HG03354 (cell line): ENCODE data around the gene COL6A5.
"Not testable (repeated sequence)": the region's sequence is repeated elsewhere in the genome, so short reads cannot be mapped to it uniquely, and the experiment has no call there.

Experiments used
- ATAC-seq: cut with Tn5 transposase; IDR thresholded peaks from one replicate; pipeline ENCODE4 v1.9.1; 2021; ENCODE audit warnings: mild to moderate bottlenecking; ENCODE audit not compliant: unreplicated experiment, poor library complexity, severe bottlenecking

The COL6A5 gene

DNA sequence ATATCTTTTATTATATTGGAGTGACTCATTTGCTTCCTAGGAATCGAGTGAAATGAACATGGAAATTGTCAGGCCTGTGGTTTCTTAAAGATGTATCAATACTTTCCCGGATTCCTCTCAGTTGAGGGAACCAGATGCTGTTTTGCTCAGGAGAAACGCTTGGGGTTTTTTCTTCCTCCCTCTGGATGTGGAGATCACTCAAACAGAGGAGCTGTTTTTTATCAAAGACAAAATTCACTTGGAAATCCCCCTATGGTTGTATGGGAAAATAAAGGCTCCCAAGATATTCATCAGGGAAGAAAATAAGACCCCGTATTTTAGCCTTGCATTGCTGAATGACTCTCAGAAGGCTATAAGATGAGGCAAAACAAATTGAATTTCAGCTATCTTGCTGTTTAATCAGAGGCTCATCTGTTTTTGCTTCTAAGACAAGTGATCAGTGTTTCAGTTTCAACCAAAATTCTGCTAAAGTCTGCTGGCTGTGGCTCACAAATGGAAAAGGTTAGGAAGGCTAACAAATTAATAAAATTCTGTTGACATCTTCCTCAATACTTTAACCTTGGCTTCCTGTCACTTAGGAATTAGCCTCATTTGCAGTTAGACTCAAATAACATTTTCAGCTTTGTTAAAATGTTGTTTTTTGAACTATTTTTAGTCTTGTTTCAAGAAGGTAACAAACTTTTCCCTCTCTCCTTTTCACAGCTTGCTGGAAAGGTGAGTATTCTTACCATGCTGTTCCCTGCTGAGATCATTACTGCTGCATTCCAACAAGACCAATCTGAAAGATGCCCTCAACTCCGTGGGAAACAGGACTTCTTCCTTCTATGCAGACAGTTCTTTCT is 83.6 kb downstream of the COL6A5 start:
- ATAC-seq: no peak

DNA sequence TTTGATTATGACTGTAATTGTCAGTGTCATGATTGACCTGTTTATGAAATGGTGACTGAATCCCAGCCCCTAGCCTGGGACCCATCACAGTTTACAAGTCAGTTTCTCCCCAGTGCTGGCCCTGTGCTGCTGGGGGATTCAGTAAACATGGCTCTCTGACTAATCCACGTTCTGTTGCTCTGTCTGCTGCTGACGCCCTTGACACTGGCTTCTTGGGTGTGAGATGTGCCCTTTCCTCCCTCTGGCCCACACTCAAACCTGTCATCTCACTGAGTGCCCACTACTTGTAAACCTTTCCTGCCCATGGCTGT is 84.2 kb downstream of the COL6A5 start:
- ATAC-seq: no peak

DNA sequence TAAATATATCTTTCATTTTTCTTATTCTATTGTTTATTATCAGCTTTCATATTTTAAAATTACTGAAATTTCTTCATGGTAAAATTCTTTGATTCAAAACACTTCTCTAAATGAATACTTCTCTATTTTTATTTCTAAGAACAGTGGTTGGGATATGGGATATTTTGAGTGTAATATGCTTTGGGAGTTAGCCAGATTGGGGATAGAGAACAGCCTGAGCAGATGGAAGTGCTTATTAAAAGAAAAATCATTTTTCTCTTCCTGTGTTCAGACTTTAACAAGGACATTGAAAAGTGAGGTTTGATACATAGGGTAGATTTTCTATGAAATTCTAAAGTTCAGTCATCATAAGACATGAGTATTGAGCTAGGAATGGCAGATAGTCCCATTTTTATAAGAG is 84.8 kb downstream of the COL6A5 start:
- no peak for ATAC-seq

DNA sequence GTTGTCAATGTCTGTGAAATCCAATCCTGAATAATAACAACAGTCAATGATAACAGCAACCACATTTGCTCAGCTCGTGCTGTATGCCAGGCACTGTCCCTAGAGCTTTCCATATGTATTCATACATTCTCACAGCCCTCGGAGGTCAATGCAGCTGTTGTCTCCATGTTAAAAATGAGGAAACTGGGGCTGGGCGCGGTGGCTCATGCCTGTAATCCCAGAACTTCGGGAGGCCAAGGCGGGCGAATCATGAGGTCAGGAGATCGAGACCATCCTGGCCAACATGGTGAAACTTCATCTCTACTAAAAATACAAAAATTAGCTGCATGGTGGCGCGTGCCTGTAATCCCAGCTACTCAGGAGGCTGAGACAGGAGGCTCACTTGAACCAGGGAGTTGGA is 86.6 kb downstream of the COL6A5 start:
- ATAC-seq: not testable (repeated sequence)

DNA sequence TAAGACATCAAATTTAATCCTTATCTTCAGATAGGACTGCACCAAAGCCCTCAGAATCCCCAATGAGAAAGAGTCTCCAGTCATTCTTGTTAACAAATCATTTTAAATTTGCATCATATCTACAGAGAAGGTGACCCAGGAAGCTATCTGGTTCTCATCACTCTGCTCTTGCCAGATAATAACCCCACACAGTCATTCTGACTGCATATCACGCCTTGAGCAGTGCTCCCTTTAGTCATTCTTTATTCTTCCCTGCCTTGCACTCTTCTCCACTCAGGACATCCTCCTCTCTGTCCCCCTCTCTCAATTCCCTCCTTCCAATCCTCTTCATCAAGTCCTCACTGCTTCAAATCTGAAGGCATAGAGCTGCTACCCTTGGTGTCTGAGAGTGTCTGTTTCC is 87.8 kb downstream of the COL6A5 start:
- no peak for ATAC-seq

DNA sequence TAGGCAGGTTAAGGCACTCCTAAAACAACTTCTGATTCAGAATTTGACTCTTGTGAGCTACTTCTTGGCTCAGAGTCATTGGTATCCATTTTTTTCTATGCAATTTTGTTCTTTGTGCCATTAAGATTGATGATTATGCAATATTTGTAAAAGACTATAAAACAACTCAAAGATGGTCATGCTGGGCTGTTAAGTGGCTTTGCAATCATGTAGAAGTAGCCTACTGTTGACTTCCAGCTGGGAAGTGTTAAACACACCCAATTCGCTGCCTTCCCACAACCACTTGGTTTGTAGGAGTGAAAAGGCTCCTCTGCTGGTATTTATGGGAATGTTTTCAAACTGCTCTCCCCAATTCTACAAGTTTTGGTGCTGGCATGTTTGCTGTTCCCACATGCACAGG is 96.8 kb downstream of the COL6A5 start:
- no peak for ATAC-seq

DNA sequence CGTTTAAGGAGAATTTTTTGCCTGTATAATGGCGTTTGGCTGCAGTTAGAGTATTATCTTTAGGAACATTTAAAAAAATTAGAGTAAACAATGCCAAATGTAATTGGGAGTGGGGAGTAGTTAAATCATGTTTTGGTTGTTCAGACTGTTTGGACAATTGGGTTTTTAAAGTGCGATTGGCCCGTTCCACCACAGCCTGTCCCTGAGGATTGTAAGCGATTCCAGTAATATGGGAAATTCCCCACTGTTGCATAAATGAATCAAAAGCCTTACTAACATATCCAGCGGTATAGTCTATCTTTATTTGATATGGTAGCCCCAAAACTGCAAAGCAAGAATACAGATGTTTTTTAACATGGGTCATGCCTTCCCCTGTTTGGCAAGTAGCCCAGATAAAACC is 101.4 kb downstream of the COL6A5 start:
- not testable (repeated sequence) for ATAC-seq

DNA sequence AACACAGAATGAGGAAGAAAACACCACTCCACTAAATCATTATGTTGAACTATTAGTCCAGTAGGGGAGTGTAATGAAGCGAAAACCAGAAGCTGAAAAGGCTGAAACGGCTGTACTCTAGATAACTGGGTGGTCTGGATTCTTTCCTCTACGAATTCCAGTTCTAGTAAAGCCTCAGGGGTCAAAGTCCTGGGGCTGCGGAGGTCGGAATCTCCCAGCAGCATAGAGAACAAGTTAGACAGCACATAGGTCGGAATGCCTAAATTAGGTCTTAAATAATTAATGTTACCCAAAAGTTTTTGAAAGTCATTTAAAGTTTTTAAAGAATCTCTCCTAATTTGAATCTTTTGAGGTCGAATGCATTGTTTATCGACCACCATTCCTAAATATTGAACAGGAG is 102.7 kb downstream of the COL6A5 start:
- not testable (repeated sequence) for ATAC-seq

DNA sequence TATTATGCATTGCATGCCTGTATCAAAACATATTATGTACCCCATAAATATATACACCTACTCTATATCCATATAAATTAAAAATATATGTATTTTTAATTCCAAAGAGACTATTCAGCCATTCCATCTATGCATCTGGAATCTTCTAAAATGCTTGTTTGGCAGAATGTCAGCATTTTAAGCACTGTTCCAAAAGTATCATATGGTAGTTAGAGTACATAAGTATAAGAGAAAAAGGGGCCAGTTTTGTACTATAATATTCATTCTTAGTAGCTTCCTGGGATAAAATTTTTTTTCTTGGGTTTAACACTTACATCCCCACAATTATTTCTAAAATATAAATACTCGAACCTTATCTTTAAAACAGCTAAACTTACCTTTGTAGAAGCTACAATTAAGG is 111.1 kb downstream of the COL6A5 start:
- ATAC-seq: no peak

DNA sequence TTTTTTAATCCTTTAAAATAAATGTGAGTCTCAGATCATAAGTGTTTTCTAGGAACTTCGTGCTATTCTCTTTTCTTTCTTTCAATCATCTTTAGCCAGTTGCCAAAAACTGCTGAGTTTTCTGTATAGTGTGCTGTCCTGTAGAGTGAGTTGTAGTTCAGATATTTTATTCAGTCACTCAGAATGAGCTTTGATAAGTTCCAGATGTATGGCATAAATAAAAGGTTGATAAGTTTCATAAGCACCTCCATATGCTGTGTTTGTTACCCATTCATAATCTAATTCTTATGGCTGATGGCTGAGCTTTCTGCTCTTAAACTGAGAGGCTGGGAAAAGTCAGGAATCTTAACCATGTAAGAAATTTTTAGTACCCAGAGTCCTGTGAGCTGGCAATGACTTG is 112.2 kb downstream of the COL6A5 start:
- no peak for ATAC-seq

DNA sequence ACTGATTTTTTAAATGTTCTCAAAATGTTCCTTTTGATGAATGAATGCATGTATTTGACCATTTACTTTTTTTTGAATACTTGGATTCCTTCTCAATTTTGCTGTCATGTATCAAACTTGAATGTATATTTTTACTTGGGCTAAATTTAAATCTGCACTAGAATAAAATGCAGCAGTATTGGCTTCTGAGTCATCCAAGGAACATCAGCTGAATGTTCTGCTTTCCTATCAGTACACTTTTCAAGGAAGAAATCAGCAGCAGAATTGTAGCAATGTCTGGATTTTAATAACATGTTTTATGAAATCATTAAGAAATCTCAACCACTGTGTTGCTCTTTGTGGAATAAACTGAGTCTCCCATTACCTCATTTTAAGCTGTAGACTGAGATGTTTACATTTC is 114.5 kb downstream of the COL6A5 start:
- ATAC-seq: no peak

DNA sequence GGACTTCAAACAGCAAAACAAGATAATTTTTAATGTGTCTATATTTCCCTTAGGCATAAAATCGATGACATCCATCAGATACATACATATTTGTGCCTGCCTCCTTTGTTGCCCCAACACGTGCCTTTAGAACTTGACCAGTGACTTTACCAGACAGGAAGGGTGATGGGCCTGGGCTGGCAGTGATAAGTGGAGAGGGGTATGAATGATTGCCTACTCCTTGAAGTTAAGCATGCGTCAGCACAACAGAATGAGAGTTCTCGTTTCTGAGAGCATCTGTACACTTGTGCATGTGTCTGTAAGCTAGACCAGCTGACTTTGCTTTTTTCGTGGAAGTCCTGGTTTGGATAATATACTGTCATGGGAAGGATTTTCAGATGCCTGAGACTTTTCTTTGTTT is 116.6 kb downstream of the COL6A5 start:
- ATAC-seq: no peak

DNA sequence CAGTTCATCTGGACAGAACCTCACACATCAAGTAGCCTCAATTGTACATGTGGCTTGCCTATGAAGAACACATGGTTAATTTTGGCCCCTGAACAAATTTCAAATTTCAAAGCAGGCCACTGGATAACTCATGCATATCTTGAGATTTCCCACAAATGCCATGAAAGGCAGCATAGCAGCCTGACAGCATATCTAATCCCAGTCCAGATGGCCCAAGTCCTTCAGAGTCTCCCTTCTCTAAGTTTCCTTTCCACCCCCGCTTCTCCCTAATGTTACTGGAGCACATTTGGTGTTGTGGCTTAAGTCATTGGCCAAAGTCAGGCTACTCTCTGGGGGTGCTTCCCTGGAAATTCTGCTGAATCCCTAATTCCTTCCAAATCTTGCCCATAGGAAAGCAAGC is 117.7 kb downstream of the COL6A5 start:
- no peak for ATAC-seq

DNA sequence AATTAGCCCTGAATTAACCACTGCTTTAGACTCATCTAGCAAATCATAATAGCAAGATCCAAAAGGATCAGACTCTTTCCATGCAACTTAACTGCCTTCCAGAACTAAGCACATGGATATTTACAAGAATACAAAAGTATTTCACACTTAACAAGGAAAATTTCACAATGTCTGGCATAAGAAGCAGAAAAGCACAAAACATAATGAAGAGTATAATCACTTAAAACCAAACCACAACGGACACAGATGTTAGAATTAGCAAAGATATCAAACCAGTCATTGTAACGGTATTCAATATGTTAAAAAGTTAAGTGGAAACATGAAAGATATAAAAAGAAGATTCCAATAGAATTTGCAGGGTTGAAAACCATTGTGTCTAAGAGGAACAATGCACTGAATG is 120.0 kb downstream of the COL6A5 start:
- no peak for ATAC-seq

DNA sequence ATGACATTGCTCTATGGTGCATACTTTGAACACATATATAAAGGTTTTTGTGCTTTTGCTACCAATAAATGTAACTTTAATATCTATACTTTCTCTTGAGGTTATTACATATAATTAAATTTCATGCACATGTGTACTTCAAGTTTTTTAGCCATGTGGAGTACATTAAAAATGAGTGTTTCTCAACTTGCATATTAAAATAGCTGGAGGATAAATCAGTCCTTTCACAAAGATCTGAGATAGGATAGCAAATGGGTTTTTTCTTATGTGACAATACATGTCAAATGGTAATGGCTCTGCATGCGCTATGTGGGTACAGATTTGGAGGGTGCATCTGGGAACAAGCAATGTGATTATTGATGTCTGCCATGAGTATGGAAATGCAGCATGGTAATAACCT is 122.8 kb downstream of the COL6A5 start:
- no peak for ATAC-seq

DNA sequence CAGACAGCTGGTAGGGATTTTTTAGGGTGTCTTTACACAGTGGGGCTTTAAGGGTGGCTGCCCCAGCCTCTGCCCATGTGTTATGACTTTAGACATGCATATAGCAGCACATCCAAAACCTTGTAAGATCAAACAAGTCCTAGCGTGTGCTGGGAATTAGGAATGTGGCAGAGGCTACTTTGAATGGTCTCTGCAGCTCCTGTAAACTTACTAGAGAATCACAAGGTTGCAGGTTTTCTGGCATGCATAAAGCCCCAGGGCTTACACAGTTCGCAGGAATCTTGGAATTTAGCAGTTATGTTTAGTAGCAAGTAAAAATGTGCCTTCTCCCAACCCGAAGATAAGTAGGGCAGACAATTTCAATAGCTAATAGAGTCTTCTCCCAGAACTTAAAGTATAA is 124.7 kb downstream of the COL6A5 start:
- ATAC-seq: no peak

DNA sequence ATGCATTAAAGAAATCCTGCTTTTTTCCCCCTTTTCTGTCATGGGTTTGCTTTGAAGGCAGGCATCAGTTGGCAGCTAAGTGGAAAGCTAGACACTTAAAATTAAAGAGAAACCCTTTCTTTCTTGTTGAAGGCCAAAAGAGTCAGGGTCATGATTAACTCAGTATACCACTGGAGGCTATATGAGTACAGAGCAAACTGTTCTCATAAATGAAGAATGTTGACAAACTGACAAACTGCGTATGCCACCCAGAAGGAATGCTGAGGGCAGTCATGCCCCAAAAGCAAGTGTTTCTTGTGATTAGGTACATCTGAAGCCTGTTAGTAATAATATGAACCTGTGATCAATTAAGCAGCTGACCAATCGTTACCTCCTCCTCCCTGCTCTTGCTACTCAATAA is 127.9 kb downstream of the COL6A5 start:
- ATAC-seq: no peak

DNA sequence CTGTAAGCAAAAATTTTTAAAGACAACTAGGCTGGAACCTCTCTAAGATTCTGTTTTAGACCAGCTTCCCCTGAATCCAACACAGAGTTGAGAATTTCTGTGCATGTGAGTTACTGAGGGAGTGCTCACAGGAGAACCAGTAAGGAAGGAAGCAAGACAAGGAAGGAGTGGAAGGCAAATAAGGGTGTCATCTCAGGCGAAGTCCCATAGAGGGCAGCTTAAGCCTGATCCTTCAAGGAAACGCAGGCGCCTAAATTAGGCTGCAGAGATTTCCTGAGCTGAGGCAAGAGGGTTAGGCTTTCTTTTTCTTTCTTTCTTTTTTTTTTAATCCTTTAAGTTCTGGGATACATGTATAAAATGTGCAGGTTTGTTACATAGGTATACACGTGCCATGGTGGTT is 135.3 kb downstream of the COL6A5 start:
- ATAC-seq: no peak

DNA sequence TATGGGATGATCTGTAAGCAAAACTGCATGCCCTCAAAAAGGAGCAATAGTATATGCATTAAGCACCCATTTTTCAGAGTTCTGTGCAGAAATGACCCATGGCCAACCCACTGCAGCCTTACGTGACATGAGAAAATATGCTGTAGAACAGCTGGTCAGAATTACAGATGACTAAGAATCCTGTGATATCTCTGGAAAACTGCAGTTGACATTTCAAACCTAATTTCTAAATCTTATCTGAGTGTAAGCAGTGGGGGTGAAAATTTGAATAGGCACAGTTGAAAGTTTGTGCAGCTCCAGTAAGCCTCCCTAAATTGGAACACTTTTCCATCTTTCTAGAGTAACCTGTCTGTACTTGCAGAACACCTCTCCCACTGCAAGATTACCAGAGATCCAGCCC is 142.8 kb downstream of the COL6A5 start:
- ATAC-seq: no peak

DNA sequence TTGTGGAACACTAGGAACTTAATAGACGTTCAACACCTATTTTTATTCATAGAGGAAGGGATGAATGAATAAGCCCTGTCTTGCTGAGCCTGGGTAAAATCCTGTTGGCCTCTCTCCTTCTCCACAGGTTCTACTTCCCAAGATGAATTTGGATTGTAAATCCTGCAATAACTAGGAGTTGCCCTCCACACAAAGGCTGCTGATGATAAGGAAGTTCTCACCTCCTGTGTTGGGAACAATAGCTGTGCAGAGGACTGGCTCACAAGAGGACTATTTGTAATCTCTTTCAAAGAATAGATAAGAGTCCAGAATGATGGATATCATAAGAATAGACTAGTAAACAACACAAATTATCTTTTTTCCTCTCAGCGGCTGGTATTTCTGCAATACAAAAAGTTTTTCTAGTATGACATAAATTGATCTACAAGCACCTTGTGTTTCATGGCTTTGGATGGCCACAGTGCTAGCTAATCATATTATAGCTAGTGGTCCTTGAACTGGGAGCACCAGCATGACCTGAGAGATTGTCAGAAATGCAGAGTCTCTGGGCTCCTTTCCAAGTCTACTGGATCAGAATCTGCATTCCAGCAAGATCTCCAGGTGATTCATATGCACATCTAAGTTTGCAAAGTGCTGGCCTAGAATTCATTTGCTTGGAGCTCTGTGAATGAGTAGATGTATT is 143.4 kb downstream of the COL6A5 start:
- no peak for ATAC-seq

DNA sequence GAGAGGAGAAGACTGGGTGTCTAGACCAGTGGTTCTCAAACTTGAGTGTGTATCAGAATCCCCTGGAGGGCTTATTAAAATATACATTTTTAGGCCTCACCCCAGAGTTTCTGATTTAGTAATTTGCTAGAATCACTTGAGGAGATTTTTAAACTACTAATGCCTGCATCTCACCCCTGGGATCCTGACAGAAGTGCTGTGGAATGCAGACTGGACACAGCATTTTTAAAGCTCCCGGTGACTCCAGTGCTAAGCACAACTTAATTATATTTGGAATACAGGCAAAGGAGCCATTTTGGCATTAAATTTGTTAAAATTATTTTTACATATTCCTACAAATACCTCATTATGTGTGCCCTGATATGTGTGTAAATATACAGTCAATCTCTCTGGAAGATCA is 144.8 kb downstream of the COL6A5 start:
- ATAC-seq: no peak

DNA sequence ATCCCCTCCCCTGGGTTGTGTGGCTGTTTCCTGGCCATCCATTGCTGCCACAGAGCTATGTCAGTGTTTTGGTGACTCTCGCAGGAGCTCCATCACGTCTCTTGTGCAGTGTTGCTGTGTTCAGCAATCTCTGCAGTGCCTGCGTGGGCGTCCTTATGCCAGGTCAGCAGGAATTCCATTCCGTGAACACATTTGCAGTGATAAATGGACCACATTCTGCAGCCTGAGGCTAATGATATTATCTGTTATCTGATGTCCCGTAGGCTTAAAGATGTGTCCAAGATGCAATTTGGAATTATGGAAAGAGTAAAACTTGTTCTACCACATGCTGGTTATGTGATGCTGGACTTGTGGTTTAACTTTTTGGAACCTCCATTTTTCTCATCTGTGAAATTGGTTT is 146.0 kb downstream of the COL6A5 start:
- ATAC-seq: no peak
